DMS 273 (cell line): ENCODE data around the gene AACS.

Source experiments
- DNase-seq: peaks from one replicate; lab custom pipeline; 2025; ENCODE audit not compliant: unreplicated experiment; lab: John Stamatoyannopoulos, UW

The AACS gene

DNA sequence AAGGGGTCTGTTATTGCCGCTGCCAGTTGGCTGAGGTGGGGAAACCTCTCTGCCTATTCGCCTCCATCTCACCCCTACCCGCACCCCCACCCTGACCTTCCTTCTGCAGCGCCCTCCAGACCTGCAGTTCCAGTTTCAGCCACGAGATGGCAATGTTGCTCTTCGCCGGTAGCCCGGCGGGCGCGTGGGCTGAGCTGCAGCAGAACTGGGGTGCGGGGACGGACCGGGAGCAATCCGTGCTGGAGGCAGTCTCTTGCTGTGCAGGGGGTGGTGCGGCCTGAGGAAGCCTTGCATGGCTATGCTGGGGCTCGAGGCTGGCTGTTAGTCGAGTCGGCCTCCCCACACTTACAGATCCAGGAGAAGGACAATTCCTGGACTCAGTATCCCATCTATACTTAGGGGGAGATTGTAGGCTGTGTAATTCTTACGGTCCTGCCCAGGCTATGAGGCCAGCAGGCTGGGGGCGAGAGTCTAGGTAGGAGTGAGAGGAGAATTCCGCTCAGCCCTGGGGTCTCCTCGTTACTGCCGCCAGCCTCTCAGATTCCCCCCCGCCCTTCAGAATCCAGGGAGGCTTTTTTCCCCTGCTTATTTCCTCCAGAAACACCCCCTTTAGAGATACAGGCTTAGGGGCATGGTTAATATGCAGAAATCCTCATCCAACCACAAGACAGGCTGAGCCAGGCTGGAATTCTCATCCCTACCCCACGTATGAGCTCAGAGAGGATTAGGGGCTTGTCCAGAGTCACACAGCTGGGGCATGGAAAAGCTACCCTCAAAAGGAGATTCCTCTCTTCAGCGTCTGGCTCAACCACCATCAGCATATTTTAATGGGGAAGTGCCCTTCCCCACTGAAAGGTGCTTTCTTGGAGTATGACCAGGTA, 118.2 kb downstream of the AACS start:
- DNase-seq: peak; percentile 86

DNA sequence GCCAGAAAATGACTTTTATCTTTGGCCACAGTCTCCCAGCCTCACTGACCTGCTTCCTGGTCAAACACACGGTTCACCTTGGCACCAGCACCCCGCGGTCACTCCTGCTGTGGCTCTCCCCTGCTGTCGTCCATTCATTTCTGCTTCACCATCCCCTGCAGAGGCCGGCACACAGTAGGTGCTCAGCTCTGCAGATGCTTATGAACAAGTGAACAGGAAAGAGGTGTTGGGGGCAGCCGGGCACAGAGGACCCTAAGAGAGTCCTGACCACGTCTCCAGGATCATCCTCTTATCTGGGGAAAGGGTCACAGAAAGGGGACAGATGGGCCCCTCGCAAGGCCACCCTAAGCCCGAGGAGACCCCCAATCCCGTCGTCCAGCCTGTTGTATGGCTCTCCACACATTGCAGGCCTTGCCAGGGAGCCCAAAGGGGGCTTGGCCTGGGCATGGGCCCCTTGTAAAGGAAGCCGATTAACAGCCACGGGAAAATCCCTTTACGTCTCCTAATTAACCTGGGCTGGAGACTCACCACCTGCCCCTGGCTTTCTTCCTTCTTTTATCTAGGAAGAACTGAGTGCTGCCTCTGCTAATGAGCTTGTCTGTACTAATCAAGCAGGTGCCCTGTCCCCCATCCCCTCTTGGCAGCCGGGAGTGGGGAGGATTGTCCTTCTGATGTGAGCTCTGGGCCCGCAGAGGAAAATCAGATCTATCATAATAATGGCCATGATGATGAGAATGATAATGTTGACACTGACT, 119.2 kb downstream of the AACS start:
- DNase-seq: no peak

- peak; percentile 49 for DNase-seq
Measured at GRCh38 chr12:125185311-125185739, 120.1 kb downstream of the AACS start.

DNA sequence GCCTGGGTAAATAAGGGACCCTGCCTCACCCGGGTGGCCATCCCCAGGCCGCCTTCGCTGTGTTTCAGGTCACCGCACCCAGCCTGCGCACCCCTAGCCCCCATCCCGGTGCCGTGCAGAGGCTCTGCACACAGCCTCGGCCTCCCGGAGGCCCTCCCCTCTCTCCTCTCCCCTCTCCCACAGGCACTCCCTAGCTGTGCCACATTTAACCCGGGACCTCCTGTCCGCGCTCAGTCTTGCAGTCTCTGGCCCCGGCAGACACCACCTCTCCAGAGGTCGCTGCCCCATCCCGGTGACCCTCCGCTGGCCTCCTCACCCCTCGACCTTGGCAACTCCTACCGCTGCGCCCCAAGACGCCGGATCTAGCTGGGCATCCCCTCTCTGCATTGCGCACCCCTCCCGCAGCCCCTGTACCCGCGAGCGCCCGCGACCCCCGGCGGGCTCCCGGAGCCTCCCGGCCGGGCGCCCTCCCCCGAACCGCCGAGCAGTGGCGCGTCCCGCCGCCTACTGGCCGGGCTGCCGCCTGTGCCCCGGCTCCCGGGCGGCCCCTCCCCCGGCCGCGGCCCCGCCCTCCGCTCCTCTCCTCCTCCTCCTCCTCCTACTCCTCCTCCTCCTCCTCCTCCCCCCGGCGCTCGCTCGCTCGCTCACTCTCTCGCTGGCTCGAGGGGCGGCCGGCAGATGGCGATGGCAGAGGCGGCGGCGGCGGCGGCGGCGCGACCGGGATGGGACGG, 120.7 kb downstream of the AACS start, which contains the start of gene TMEM132B:
TMEM132B (plus strand) TSS at position 647 of the 731 bp plus-strand sequence.
- peak; percentile 89 for DNase-seq

DNA sequence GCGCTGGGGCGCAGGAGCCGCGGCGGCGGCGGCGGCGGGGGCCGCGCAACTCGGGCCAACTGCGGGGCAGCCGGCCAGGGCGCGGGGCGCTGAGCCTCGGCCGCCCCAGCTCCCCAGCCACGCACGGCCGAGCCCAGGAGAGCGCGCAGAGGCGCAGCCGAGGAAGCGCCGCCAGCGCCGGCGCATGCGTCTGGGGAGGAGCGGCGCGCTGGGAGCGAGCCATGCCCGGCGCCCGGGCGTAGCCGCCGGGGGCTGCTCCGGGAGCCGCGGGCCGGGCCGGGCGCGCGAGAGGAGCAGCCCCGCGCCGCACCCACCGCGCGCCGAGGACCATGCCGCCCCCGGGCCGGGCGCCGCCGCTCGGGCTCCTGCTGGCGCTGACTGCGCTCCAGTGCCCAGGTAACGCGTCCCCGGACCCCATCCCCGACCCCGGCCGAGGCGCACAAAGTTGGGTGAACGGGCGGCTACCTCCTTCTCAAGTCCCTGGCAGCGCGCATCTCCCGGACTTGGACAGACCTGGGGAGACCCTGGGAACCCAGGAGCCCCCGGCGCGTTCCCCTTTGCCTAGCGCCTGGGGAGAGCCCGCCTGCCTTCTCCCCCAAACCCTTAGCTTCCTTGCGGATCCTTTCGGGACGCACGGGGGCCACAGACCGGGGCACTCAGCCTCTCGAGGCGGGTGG, 121.4 kb downstream of the AACS start:
- peak; percentile 40 for DNase-seq

GRCh38 chr12:125187148-125187745, 122.0 kb downstream of the AACS start:
- DNase-seq: peak; percentile 28

- no peak for DNase-seq
Measured at GRCh38 chr12:125187780-125188741, 122.8 kb downstream of the AACS start.

- DNase-seq: no peak
Measured at GRCh38 chr12:125189015-125189414, 123.8 kb downstream of the AACS start.

DNA sequence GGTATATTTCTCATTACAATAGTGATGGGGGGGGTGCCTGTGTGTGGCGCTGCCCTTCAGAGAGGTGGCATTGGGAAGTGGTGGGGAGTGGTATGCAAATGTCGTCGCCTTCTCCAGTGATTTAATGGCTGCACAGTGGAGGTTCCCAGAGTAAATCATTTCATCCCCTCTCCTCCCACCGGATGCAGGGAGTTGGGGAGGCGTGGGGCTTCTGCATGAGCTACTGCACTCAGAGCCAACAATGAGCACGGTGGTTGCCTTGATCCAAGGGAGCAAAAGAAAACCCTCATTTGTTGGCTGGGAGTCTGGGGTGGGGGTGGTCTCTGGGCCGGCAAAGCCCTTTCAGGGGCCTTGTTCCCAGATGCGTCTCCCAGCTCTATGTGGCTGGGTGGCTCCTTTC, 124.3 kb downstream of the AACS start:
- DNase-seq: no peak

DNA sequence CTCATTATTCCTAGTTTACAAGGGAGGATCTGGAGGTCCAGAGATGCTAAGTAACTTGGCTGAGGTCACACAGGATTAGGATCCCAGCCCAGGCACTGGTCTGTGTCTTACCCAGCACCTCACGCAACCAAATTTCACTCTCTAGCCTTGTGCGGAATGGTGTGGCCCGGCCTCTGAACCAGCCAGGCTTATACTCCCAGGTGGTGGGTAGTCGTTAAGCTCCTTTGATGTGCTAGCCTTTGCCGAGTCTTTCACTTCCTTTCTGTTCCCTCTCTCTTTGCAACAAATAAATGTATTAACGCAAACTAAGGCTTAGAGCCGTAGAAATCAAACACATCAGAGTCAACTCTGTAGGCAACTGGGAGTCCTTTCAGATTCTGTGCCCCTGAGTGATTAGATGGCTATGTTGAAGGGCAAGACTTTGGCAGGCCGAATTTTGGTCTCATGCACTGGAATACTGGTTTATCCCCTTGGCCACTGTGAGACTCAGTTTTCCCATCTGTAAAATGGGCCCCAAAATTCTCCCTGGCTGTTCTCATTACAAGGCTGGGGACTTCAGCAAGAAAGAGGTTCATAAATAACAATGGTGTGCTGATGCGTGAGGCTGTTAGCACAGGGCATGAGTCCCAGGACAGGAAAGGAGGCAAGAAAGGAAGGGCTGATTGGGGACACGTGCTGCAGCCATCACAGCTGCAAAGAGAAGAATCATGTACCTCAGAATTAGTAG, 126.3 kb downstream of the AACS start:
- DNase-seq: no peak

- DNase-seq: no peak
Measured at GRCh38 chr12:125192690-125193221, 127.5 kb downstream of the AACS start.
